Adipocyte (in vitro differentiated cells): Measurements from ENCODE around the gene CNTNAP5.

Experiments used
- DNase-seq: peaks from one replicate; pipeline ENCODE4 v3.0.0-alpha.2; 2015; ENCODE audit warnings: low read depth
- H3K27me3 ChIP-seq: replicated peaks from 2 replicates; pipeline ENCODE4 v1.7.0; 2013; ENCODE audit warnings: mild to moderate bottlenecking, low read length, moderate library complexity; ENCODE audit not compliant: control insufficient read depth, insufficient read depth
- H3K36me3 ChIP-seq: 2 replicates; pipeline ENCODE4 v1.7.0; 2013; ENCODE audit warnings: low read length, mild to moderate bottlenecking, moderate library complexity; ENCODE audit not compliant: control insufficient read depth, insufficient read depth, severe bottlenecking
- H3K4me1 ChIP-seq: 2 replicates; pipeline ENCODE4 v1.7.0; 2013; ENCODE audit warnings: mild to moderate bottlenecking, low read length, moderate library complexity; ENCODE audit not compliant: control insufficient read depth, insufficient read depth
- H3K4me3 ChIP-seq: 2 replicates; pipeline ENCODE4 v1.7.0; 2013; ENCODE audit warnings: mild to moderate bottlenecking, low read length, moderate library complexity
- H3K9ac ChIP-seq: 2 replicates; pipeline ENCODE4 v1.7.0; 2013; ENCODE audit warnings: mild to moderate bottlenecking, low read length, moderate library complexity
- H3K9me3 ChIP-seq: 2 replicates; pipeline ENCODE4 v1.7.0; 2013; ENCODE audit warnings: mild to moderate bottlenecking, low read length, moderate library complexity; ENCODE audit not compliant: control insufficient read depth

Gene CNTNAP5

GRCh38 chr2:124898827-124899226, 873.7 kb downstream of the CNTNAP5 start:
- H3K4me3 ChIP-seq, result no peak overlapping the region
- H3K4me1 ChIP-seq, result no peaks in the 10 kb centered on the region
- H3K9ac ChIP-seq, result no peak overlapping the region
- no peaks in the 10 kb centered on the region for H3K36me3 ChIP-seq
- H3K9me3 ChIP-seq, result no peaks in the 10 kb centered on the region
- DNase-seq, result no peak
- H3K27me3 ChIP-seq, result peaks cover 3% of the 10 kb centered on the region

- no peaks in the 10 kb centered on the region for H3K36me3 ChIP-seq
- no peaks in the 10 kb centered on the region for H3K4me1 ChIP-seq
- no peak overlapping the region for H3K4me3 ChIP-seq
- H3K9ac ChIP-seq, result no peak overlapping the region
- H3K27me3 ChIP-seq, result no peaks in the 10 kb centered on the region
- peak; percentile 0 for DNase-seq
- no peaks in the 10 kb centered on the region for H3K9me3 ChIP-seq
These were observed 883.3 kb downstream of the CNTNAP5 start for GRCh38 chr2:124908411-124908810.

GRCh38 chr2:124911560-124911959, 886.5 kb downstream of the CNTNAP5 start:
- H3K9ac ChIP-seq, result no peak overlapping the region
- H3K36me3 ChIP-seq, result no peaks in the 10 kb centered on the region
- DNase-seq, result no peak
- H3K4me3 ChIP-seq, result no peak overlapping the region
- no peaks in the 10 kb centered on the region for H3K9me3 ChIP-seq
- no peaks in the 10 kb centered on the region for H3K4me1 ChIP-seq
- H3K27me3 ChIP-seq, result no peaks in the 10 kb centered on the region

GRCh38 chr2:124913868-124914267, 888.8 kb downstream of the CNTNAP5 start:
- Histone ChIP-seq H3K4me1 (no peaks in the 10 kb centered on the region), H3K4me3 (no peak overlapping the region), H3K36me3 (no peaks in the 10 kb centered on the region), H3K9me3 (no peaks in the 10 kb centered on the region), H3K9ac (no peak overlapping the region), H3K27me3 (no peaks in the 10 kb centered on the region)
- DNase-seq, result no peak

GRCh38 chr2:124915567-124915966, 890.5 kb downstream of the CNTNAP5 start:
- no peak overlapping the region for H3K9ac ChIP-seq
- H3K27me3 ChIP-seq, result no peaks in the 10 kb centered on the region
- no peak for DNase-seq
- no peaks in the 10 kb centered on the region for H3K4me1 ChIP-seq
- no peaks in the 10 kb centered on the region for H3K36me3 ChIP-seq
- no peak overlapping the region for H3K4me3 ChIP-seq
- H3K9me3 ChIP-seq, result no peaks in the 10 kb centered on the region

GRCh38 chr2:124919296-124919695, 894.2 kb downstream of the CNTNAP5 start:
- H3K4me3 ChIP-seq, result no peak overlapping the region
- H3K27me3 ChIP-seq, result no peaks in the 10 kb centered on the region
- DNase-seq, result no peak
- no peaks in the 10 kb centered on the region for H3K36me3 ChIP-seq
- H3K4me1 ChIP-seq, result no peaks in the 10 kb centered on the region
- H3K9ac ChIP-seq, result no peak overlapping the region
- no peaks in the 10 kb centered on the region for H3K9me3 ChIP-seq

GRCh38 chr2:124920448-124920847, 895.4 kb downstream of the CNTNAP5 start:
- Histone ChIP-seq H3K4me1 (no peaks in the 10 kb centered on the region), H3K9ac (no peak overlapping the region)

GRCh38 chr2:124921191-124921590, 896.1 kb downstream of the CNTNAP5 start:
- Histone ChIP-seq H3K9ac (no peak overlapping the region), H3K27me3 (no peaks in the 10 kb centered on the region), H3K4me1 (no peaks in the 10 kb centered on the region), H3K36me3 (no peaks in the 10 kb centered on the region), H3K4me3 (no peak overlapping the region), H3K9me3 (no peaks in the 10 kb centered on the region)
- no peak for DNase-seq

More at GRCh38 chr2:124920448-124920847, 895.4 kb downstream of the CNTNAP5 start:
- no peak for DNase-seq
- Histone ChIP-seq H3K36me3 (no peaks in the 10 kb centered on the region), H3K9me3 (no peaks in the 10 kb centered on the region), H3K27me3 (no peaks in the 10 kb centered on the region), H3K4me3 (no peak overlapping the region)

- no peaks in the 10 kb centered on the region for H3K4me1 ChIP-seq
- no peaks in the 10 kb centered on the region for H3K9me3 ChIP-seq
- H3K4me3 ChIP-seq, result no peak overlapping the region
- no peak overlapping the region for H3K9ac ChIP-seq
- no peaks in the 10 kb centered on the region for H3K36me3 ChIP-seq
- no peak for DNase-seq
- no peaks in the 10 kb centered on the region for H3K27me3 ChIP-seq
These were observed 898.0 kb downstream of the CNTNAP5 start for GRCh38 chr2:124923097-124923496.

- no peaks in the 10 kb centered on the region for H3K36me3 ChIP-seq
- H3K9me3 ChIP-seq, result no peaks in the 10 kb centered on the region
- no peak overlapping the region for H3K4me3 ChIP-seq
- no peaks in the 10 kb centered on the region for H3K4me1 ChIP-seq
- no peaks in the 10 kb centered on the region for H3K27me3 ChIP-seq
- DNase-seq, result no peak
- H3K9ac ChIP-seq, result no peak overlapping the region
These were observed 908.8 kb downstream of the CNTNAP5 start for GRCh38 chr2:124933883-124934282.

GRCh38 chr2:124953921-124954320, 928.8 kb downstream of the CNTNAP5 start:
- Histone ChIP-seq H3K4me3 (no peak overlapping the region), H3K4me1 (no peaks in the 10 kb centered on the region), H3K36me3 (no peaks in the 10 kb centered on the region), H3K27me3 (no peaks in the 10 kb centered on the region), H3K9me3 (no peaks in the 10 kb centered on the region), H3K9ac (no peak overlapping the region)
- no peak for DNase-seq

GRCh38 chr2:124959581-124959980, 934.5 kb downstream of the CNTNAP5 start:
- DNase-seq, result peak; percentile 2
- Histone ChIP-seq H3K27me3 (no peaks in the 10 kb centered on the region), H3K4me3 (no peak overlapping the region), H3K9me3 (no peaks in the 10 kb centered on the region), H3K9ac (no peak overlapping the region), H3K4me1 (no peaks in the 10 kb centered on the region), H3K36me3 (no peaks in the 10 kb centered on the region)
